ENCODE measurements around the gene OLFM2. TPM values are rescaled to one million over a fixed set of nuclear protein-coding genes. Genes with fewer than 3 reads are reported as not detected.
A peak's percentile ranks its signal among the peaks of the same experiment; 100 is the strongest.

OLFM2 gene
- total RNA-seq (10 to 100 TPM in 2 of 6 donors, 1 to 10 TPM in 4; 2.4 to 10.6 (median 6.6) TPM), polyA plus RNA-seq (10 to 100 TPM; 12.4 to 27.4 TPM)

- Histone ChIP-seq H3K36me3 (no peaks in the 10 kb centered on the region), H3K4me1 (peaks cover 0 to 4% (median 0%) of the 10 kb centered on the region in 3 donors), H3K4me3 (peak within 1 kb of the TSS in 3 of 4 donors; percentile 24 to 46 (median 41)), H3K9me3 (no peaks in the 10 kb centered on the region), H3K27me3 (no peaks in the 10 kb centered on the region), H3K27ac (no peak within 1 kb of the TSS)
- FAIRE-seq (no peak), ATAC-seq (peak in 3 of 4 donors; percentile 30 to 46 (median 44)), DNase-seq (peak in 5 of 6 donors; percentile 26 to 66 (median 42))
- 1 to 3% methylated on average over 21 to 61 of the region's 62 CpGs for WGBS, 2 donors
- intact Hi-C loops (cut with DNase I): loop anchor here in 2 of 3 donors (10.0 kb wide), 2 partner anchors 88 to 458 kb away; no protein-coding TSS in a partner anchor
- TF ChIP-seq CTCF (IDR thresholded peaks at IDR 0.05): no peak
Observed at GRCh38 chr19:9936326-9937000, at the start of gene OLFM2. OLFM2 (minus strand) TSS chr19:9936515; CDS start chr19:9936366, 149 bp downstream.

DNA sequence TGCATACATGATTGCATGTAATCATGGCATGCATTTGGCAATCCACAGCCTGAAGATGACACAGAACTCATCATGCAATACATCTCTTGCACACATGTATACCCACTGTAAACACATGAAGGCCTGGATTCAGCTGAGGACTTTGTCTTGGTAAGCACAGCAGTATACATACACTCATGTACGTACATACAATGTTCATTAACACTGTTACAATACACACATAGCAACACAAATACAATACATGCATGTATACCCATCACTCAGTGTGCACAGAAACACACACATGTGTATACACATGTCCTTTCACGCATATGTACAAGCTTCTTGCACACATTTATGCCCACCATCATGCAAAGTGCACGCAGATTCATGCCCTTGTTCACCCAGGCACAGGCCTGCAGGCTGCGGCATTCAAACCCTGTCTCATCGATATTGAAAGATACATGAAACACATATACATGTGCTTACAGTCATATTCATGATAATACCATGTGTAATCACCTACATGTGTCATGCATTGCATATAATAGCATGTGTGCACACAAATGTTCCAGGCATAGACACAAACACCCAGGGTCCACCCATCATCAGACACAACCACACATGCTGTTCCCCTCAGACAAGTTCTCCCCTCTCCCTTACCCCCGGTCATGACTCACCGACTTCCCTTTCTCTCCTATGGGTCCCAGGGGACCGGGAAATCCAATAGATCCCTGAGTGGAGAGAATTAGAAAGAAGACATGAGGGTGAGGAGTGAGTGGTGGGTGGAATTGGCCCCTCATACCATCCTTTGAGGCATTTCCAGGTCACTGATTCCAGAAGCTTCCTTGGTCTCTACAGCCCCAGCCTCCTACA is 45.3 kb upstream of the OLFM2 start:
- intact Hi-C loops (cut with DNase I): no loop called here
- Histone ChIP-seq H3K36me3 (no peaks in the 10 kb centered on the region), H3K4me1 (no peaks in the 10 kb centered on the region), H3K4me3 (no peak overlapping the region), H3K9me3 (no peaks in the 10 kb centered on the region), H3K27ac (no peak overlapping the region), H3K27me3 (no peaks in the 10 kb centered on the region)
- WGBS, 2 donors: 70 to 76% methylated on average over 8 of the region's 8 CpGs
- no peak for TF ChIP-seq CTCF (IDR thresholded peaks at IDR 0.05)
- DNase-seq: no peak
- ATAC-seq: no peak
- FAIRE-seq: no peak

GRCh38 chr19:9972103-9972502 is 35.8 kb upstream of the OLFM2 start:
- no peaks in the 10 kb centered on the region for H3K4me1 ChIP-seq
- FAIRE-seq (no peak), DNase-seq (no peak), ATAC-seq (no peak)
- no peak overlapping the region for H3K4me3 ChIP-seq
- no peaks in the 10 kb centered on the region for H3K9me3 ChIP-seq
- intact Hi-C loops (cut with DNase I): no loop called here
- no peaks in the 10 kb centered on the region for H3K27me3 ChIP-seq
- 61 to 75% methylated on average over 6 of the region's 6 CpGs for WGBS, 2 donors
- TF ChIP-seq CTCF (IDR thresholded peaks at IDR 0.05): no peak
- no peak overlapping the region for H3K27ac ChIP-seq
- no peaks in the 10 kb centered on the region for H3K36me3 ChIP-seq

GRCh38 chr19:9971166-9971897 is 35.0 kb upstream of the OLFM2 start:
- Histone ChIP-seq H3K4me1 (no peaks in the 10 kb centered on the region), H3K27ac (no peak overlapping the region), H3K36me3 (no peaks in the 10 kb centered on the region), H3K27me3 (no peaks in the 10 kb centered on the region), H3K4me3 (no peak overlapping the region), H3K9me3 (no peaks in the 10 kb centered on the region)
- no peak for FAIRE-seq
- no peak for ATAC-seq
- WGBS, 2 donors: 57 to 65% methylated on average over 15 of the region's 15 CpGs
- DNase-seq: no peak
- intact Hi-C loops (cut with DNase I): no loop called here
- TF ChIP-seq CTCF (IDR thresholded peaks at IDR 0.05): no peak

Data from pancreas (tissue), 10 donors.